Stimulated activated CD4-positive, alpha-beta T cell treated with anti-CD3 and anti-CD28 coated beads, TNF-alpha, amount 100 ng/mL, for 4 hours (primary cell): Measurements from ENCODE around the gene EVPL.
"Not testable (repeated sequence)": the region's sequence is repeated elsewhere in the genome, so short reads cannot be mapped to it uniquely, and the experiment has no call there.

Experiments
- DNase-seq, 3 experiments: peaks; one replicate each; pipeline ENCODE4 v3.0.0-alpha.2; 2020; ENCODE audit warnings: low read depth in 3 of 3

The EVPL gene

GRCh38 chr17:76048025-76048605 lies 21.0 kb upstream of the EVPL start:
- no peak for DNase-seq

- DNase-seq = no peak
These were observed 19.0 kb upstream of the EVPL start for GRCh38 chr17:76046064-76046463.

GRCh38 chr17:76044475-76045007 lies 17.4 kb upstream of the EVPL start:
- not testable (repeated sequence) for DNase-seq

- not testable (repeated sequence) for DNase-seq
These were observed 15.8 kb upstream of the EVPL start for GRCh38 chr17:76042868-76043267.

GRCh38 chr17:76040376-76040775 lies 13.3 kb upstream of the EVPL start:
- no peak for DNase-seq

- DNase-seq = no peak
These were observed 12.0 kb upstream of the EVPL start for GRCh38 chr17:76039121-76039520.

GRCh38 chr17:76038050-76038449 lies 10.9 kb upstream of the EVPL start:
- no peak for DNase-seq

- DNase-seq = no peak
These were observed 9.6 kb upstream of the EVPL start for GRCh38 chr17:76036497-76037261.

GRCh38 chr17:76034428-76035350 lies 7.6 kb upstream of the EVPL start:
- DNase-seq = no peak

- DNase-seq = no peak
These were observed 6.0 kb upstream of the EVPL start for GRCh38 chr17:76033139-76033538.

- no peak for DNase-seq
These were observed 5.6 kb upstream of the EVPL start for GRCh38 chr17:76032780-76033108.

- DNase-seq = no peak
These were observed 5.1 kb upstream of the EVPL start for GRCh38 chr17:76032073-76032779.

GRCh38 chr17:76026714-76027158 lies 370 bp downstream of the EVPL start:
- DNase-seq = no peak

- DNase-seq = no peak
These were observed 1.8 kb downstream of the EVPL start for GRCh38 chr17:76025294-76025693.

GRCh38 chr17:76024353-76024752 lies 2.8 kb downstream of the EVPL start:
- no peak for DNase-seq

GRCh38 chr17:76023900-76024237 lies 3.2 kb downstream of the EVPL start:
- no peak for DNase-seq

- no peak for DNase-seq
These were observed 3.9 kb downstream of the EVPL start for GRCh38 chr17:76022973-76023899.

- no peak for DNase-seq
These were observed 4.8 kb downstream of the EVPL start for GRCh38 chr17:76022285-76022684.

GRCh38 chr17:76019833-76020467 lies 7.2 kb downstream of the EVPL start:
- no peak for DNase-seq

GRCh38 chr17:76018801-76019200 lies 8.3 kb downstream of the EVPL start:
- DNase-seq = no peak
